HCT116 (cell line): ENCODE measurements around the gene RTN4IP1. TPM values are rescaled to one million over a fixed set of nuclear protein-coding genes. Genes with fewer than 3 reads are reported as not detected.

Experiments
- ATAC-seq: fragments of 200-7000 bp; cut with Tn5 transposase; 2 replicates; pipeline ENCODE4 v1.9.1; 2020; ENCODE audit warnings: mild to moderate bottlenecking, moderate library complexity
- BruUV-seq: library from RNA; stranded (reverse); fragments of 400-500 nt; replicated peaks from 2 replicates; lab custom pipeline; 2021; lab: Mats Ljungman, UMichigan
- CTCF ChIA-PET: fragments of 300-600 bp; sonication (Branson Sonifier 250); formaldehyde crosslinking; loops from one replicate; lab custom pipeline; 2021; ENCODE audit warnings: antibody characterized with exemption; lab: Charles Lee
- POLR2A ChIA-PET: fragments of 300-600, 350-600 bp; sonication (Branson Sonifier 250); formaldehyde crosslinking; loops from one replicate; lab custom pipeline; 2021; ENCODE audit warnings: antibody characterized with exemption; lab: Charles Lee
- RAD21 ChIA-PET, 2 experiments: fragments of 300-600 bp; sonication (Branson Sonifier 250); formaldehyde crosslinking; loops; one replicate each; lab custom pipeline; 2023; ENCODE audit warnings: low total read pairs in 2 of 2; ENCODE audit not compliant: uncharacterized antibody in 2 of 2, unreplicated experiment in 2 of 2, low non-redundant PET in 1 of 2; lab: Charles Lee
- DNase-seq: peaks from one replicate; pipeline ENCODE4 v3.0.0-alpha.2; 2010; ENCODE audit warnings: low read depth, low spot score
- H2AFZ ChIP-seq: fragments of 200-600 bp; shearing (Covaris generic), sonication (generic); 2 replicates; pipeline ENCODE4 v1.6.1; 2017; ENCODE audit warnings: low read depth, mixed run types, mixed read lengths, antibody characterized with exemption, low read length; ENCODE audit not compliant: poor library complexity, severe bottlenecking
- H3K27ac ChIP-seq: 2 replicates; pipeline ENCODE4 v1.5.1; 2012; ENCODE audit warnings: low read depth, low read length
- H3K27me3 ChIP-seq: fragments of 200-600 bp; sonication (generic); 2 replicates; pipeline ENCODE4 v1.6.1; 2016; ENCODE audit warnings: mixed run types, low read length, mixed read lengths; ENCODE audit not compliant: insufficient read depth
- H3K36me3 ChIP-seq, 2 experiments: fragments of 200-500 bp in 1 of 2; fragments of 200-600 bp in 1 of 2; sonication (Bioruptor generic) in 1 of 2; sonication (generic) in 1 of 2; 2 replicates each; pipeline versions ENCODE4 v1.5.1 to v1.6.1; 2014 to 2016; ENCODE audit warnings: low read length in 2 of 2, inconsistent platforms in 1 of 2, mixed read lengths in 1 of 2, mixed run types in 1 of 2; ENCODE audit not compliant: insufficient read depth in 2 of 2, control insufficient read depth in 1 of 2
- H3K4me1 ChIP-seq, 2 experiments: fragments of 200-600 bp in 1 of 2; sonication (generic) in 1 of 2; 2 replicates each; pipeline versions ENCODE4 v1.5.1 to v1.6.1; 2012 to 2017; ENCODE audit warnings: low read length in 2 of 2, inconsistent platforms in 1 of 2, mild to moderate bottlenecking in 1 of 2, mixed read lengths in 1 of 2, mixed run types in 1 of 2, moderate library complexity in 1 of 2; ENCODE audit not compliant: insufficient read depth in 2 of 2, control insufficient read depth in 1 of 2
- H3K4me2 ChIP-seq: fragments of 200-600 bp; sonication (generic); 2 replicates; pipeline ENCODE4 v1.6.1; 2017; ENCODE audit warnings: mixed run types, low read length, mixed read lengths
- H3K4me3 ChIP-seq, 2 experiments: fragments of 200-600 bp in 1 of 2; sonication (generic) in 1 of 2; replicated peaks in 1 of 2; 2 replicates each; pipeline ENCODE4 v1.5.1; 2011 to 2016; ENCODE audit warnings: low read length in 2 of 2, control low read depth in 1 of 2, low read depth in 1 of 2, mild to moderate bottlenecking in 1 of 2, mixed read lengths in 1 of 2, mixed run types in 1 of 2
- H3K79me2 ChIP-seq: fragments of 200-600 bp; sonication (generic); 2 replicates; pipeline ENCODE4 v1.6.1; 2017; ENCODE audit warnings: mild to moderate bottlenecking, mixed run types, low read length, moderate library complexity, mixed read lengths; ENCODE audit not compliant: insufficient read depth
- H3K9ac ChIP-seq: fragments of 200-600 bp; sonication (generic); 2 replicates; pipeline ENCODE4 v1.6.1; 2016; ENCODE audit warnings: low read length, mixed read lengths
- H3K9me2 ChIP-seq: fragments of 200-600 bp; sonication (generic), shearing (Covaris generic); 2 replicates; pipeline ENCODE4 v1.6.1; 2017; ENCODE audit warnings: mixed run types, mild to moderate bottlenecking, moderate library complexity; ENCODE audit not compliant: insufficient read depth
- H3K9me3 ChIP-seq, 2 experiments: fragments of 200-500 bp in 1 of 2; fragments of 200-600 bp in 1 of 2; sonication (Bioruptor generic) in 1 of 2; sonication (generic) in 1 of 2; 2 replicates each; pipeline ENCODE4 v1.6.1; 2014 to 2017; ENCODE audit warnings: low read length in 2 of 2, mixed read lengths in 2 of 2, inconsistent platforms in 1 of 2, low read depth in 1 of 2, mild to moderate bottlenecking in 1 of 2, mixed run types in 1 of 2, moderate library complexity in 1 of 2; ENCODE audit not compliant: control insufficient read depth in 1 of 2, insufficient read depth in 1 of 2
- H4K20me1 ChIP-seq: fragments of 200-600 bp; sonication (generic), shearing (Covaris generic); 2 replicates; pipeline ENCODE4 v1.6.1; 2017; ENCODE audit warnings: mixed run types, mild to moderate bottlenecking, moderate library complexity; ENCODE audit not compliant: insufficient read depth
- CBX3 ChIP-seq: IDR thresholded peaks from 2 replicates; pipeline ENCODE4 v1.6.1; 2012; ENCODE audit warnings: low read depth
- FOSL1 ChIP-seq: IDR thresholded peaks from 2 replicates; pipeline ENCODE4 v1.6.1; 2012; ENCODE audit warnings: low read depth
- JUND ChIP-seq: IDR thresholded peaks from 2 replicates; pipeline ENCODE4 v1.6.1; 2012
- MAX ChIP-seq: IDR thresholded peaks from 2 replicates; pipeline ENCODE4 v1.6.1; 2012
- POLR2AphosphoS5 ChIP-seq: IDR thresholded peaks from 2 replicates; pipeline ENCODE4 v1.6.1; 2011; ENCODE audit warnings: mild to moderate bottlenecking, low read depth, low read length, moderate library complexity
- RAD21 ChIP-seq: IDR thresholded peaks from 2 replicates; pipeline ENCODE4 v1.6.1; 2012; ENCODE audit warnings: low read depth, mild to moderate bottlenecking
- SIN3A ChIP-seq: IDR thresholded peaks from 2 replicates; pipeline ENCODE4 v1.6.1; 2012; ENCODE audit warnings: low read depth
- SRF ChIP-seq: IDR thresholded peaks from 2 replicates; pipeline ENCODE4 v1.6.1; 2012; ENCODE audit warnings: low read depth
- YY1 ChIP-seq: IDR thresholded peaks from 2 replicates; pipeline ENCODE4 v1.6.1; 2011; ENCODE audit warnings: low read length, low read depth, moderate library complexity, mild to moderate bottlenecking; ENCODE audit not compliant: insufficient replicate concordance; ENCODE audit errors: extremely low read depth
- ZFX ChIP-seq: fragments of 450-650 bp; IDR thresholded peaks from 2 replicates; pipeline ENCODE4 v1.6.1; 2017
- ZNF274 ChIP-seq: fragments of 200-500 bp; sonication (Bioruptor generic); IDR thresholded peaks from 2 replicates; pipeline ENCODE4 v1.6.1; 2014; ENCODE audit warnings: mild to moderate bottlenecking, low read depth, low read length, inconsistent platforms
- intact Hi-C: fragments of 100-400 bp; cut with micrococcal nuclease; formaldehyde crosslinking; loops from 2 replicates; pipeline ENCODE4 v1.10.0; 2022
- total RNA-seq: library from RNA; stranded (reverse); gene quantifications from one replicate; pipeline ENCODE4 v1.2.1, GENCODE V29; 2021; ENCODE audit not compliant: unreplicated experiment
- TF ChIP-seq, protein P1 (sequence below): IDR thresholded peaks from 2 replicates; pipeline ENCODE4 v1.6.1; 2012; ENCODE audit warnings: low read depth
- TF ChIP-seq, protein P2 (sequence below), 3 experiments: fragments of 200-600 bp in 1 of 3; sonication (generic) in 1 of 3; IDR thresholded peaks in 2 of 3; conservative IDR thresholded peaks in 1 of 3; 2 replicates each; pipeline ENCODE4 v1.5.1; 2012 to 2017; ENCODE audit warnings: low read depth in 2 of 3, low read length in 2 of 3, antibody characterized with exemption in 1 of 3, borderline replicate concordance in 1 of 3, control low read depth in 1 of 3, mild to moderate bottlenecking in 1 of 3, mixed read lengths in 1 of 3, mixed run types in 1 of 3, moderate library complexity in 1 of 3; ENCODE audit not compliant: insufficient read depth in 1 of 3

The RTN4IP1 gene
- total RNA-seq, 1 experiment from 2014 or later: 9.1 TPM

DNA sequence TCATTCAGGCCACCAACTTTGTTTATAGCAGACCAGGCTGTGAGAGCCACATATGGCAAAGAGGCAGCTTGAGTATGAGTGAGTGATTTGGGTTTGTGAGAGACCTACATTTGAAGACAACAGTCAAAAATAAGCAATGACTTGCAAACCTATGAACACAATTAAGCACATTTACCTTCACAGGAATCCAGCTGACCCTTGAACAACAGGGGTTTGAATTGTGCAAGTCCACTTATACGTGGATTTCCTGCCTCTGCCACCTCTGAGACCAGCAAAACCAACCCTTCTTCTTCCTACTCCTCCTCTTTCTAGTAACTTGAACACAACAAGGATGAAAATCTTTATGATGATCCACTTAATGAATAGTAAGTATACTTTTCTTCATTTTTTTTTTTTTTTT is 10.1 kb downstream of the RTN4IP1 start:
- RAD21 ChIA-PET: no interaction called here
- CTCF ChIA-PET: interaction anchor here (1.1 kb wide), 1 partner anchor 360 kb away, joined by 3 read pairs; no protein-coding TSS in a partner anchor
- no peaks in the 10 kb centered on the region for H3K9me2 ChIP-seq
- no peak for ATAC-seq
- H3K4me2 ChIP-seq: no peak overlapping the region
- BruUV-seq: no TSS peak
- no peaks in the 10 kb centered on the region for H3K9me3 ChIP-seq
- TF ChIP-seq ZNF274 (no peak), JUND (no peak), RAD21 (no peak), YY1 (no peak), ZFX (no peak), CBX3 (no peak), POLR2AphosphoS5 (no peak), MAX (no peak), FOSL1 (no peak), SIN3A (no peak), SRF (no peak)
- TF ChIP-seq, protein P1, sequence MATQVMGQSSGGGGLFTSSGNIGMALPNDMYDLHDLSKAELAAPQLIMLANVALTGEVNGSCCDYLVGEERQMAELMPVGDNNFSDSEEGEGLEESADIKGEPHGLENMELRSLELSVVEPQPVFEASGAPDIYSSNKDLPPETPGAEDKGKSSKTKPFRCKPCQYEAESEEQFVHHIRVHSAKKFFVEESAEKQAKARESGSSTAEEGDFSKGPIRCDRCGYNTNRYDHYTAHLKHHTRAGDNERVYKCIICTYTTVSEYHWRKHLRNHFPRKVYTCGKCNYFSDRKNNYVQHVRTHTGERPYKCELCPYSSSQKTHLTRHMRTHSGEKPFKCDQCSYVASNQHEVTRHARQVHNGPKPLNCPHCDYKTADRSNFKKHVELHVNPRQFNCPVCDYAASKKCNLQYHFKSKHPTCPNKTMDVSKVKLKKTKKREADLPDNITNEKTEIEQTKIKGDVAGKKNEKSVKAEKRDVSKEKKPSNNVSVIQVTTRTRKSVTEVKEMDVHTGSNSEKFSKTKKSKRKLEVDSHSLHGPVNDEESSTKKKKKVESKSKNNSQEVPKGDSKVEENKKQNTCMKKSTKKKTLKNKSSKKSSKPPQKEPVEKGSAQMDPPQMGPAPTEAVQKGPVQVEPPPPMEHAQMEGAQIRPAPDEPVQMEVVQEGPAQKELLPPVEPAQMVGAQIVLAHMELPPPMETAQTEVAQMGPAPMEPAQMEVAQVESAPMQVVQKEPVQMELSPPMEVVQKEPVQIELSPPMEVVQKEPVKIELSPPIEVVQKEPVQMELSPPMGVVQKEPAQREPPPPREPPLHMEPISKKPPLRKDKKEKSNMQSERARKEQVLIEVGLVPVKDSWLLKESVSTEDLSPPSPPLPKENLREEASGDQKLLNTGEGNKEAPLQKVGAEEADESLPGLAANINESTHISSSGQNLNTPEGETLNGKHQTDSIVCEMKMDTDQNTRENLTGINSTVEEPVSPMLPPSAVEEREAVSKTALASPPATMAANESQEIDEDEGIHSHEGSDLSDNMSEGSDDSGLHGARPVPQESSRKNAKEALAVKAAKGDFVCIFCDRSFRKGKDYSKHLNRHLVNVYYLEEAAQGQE: no peak
- TF ChIP-seq, protein P2, sequence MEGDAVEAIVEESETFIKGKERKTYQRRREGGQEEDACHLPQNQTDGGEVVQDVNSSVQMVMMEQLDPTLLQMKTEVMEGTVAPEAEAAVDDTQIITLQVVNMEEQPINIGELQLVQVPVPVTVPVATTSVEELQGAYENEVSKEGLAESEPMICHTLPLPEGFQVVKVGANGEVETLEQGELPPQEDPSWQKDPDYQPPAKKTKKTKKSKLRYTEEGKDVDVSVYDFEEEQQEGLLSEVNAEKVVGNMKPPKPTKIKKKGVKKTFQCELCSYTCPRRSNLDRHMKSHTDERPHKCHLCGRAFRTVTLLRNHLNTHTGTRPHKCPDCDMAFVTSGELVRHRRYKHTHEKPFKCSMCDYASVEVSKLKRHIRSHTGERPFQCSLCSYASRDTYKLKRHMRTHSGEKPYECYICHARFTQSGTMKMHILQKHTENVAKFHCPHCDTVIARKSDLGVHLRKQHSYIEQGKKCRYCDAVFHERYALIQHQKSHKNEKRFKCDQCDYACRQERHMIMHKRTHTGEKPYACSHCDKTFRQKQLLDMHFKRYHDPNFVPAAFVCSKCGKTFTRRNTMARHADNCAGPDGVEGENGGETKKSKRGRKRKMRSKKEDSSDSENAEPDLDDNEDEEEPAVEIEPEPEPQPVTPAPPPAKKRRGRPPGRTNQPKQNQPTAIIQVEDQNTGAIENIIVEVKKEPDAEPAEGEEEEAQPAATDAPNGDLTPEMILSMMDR (IDR thresholded peaks at IDR 0.05 in 2 of 3, conservative IDR thresholded peaks at IDR 0.05 in 1 of 3; ENCODE audit: borderline replicate concordance in 1 of 3, insufficient read depth in 1 of 3, low read depth in 2 of 3, low read length in 2 of 3): no peak
- H3K27ac ChIP-seq: no peak overlapping the region
- no peak overlapping the region for H3K4me3 ChIP-seq
- POLR2A ChIA-PET: no interaction called here
- no peaks in the 10 kb centered on the region for H3K36me3 ChIP-seq
- intact Hi-C loops: no loop called here
- H3K9ac ChIP-seq: no peak overlapping the region
- H3K4me1 ChIP-seq: no peaks in the 10 kb centered on the region
- no peak for DNase-seq
- no peaks in the 10 kb centered on the region for H3K27me3 ChIP-seq
- H3K79me2 ChIP-seq: no peaks in the 10 kb centered on the region
- no peaks in the 10 kb centered on the region; the same call in 1 of the 2 replicates for H4K20me1 ChIP-seq
- no peak overlapping the region for H2AFZ ChIP-seq
